Tibial nerve (tissue), 4 donors: ENCODE data around the gene ENTPD1. TPM values are rescaled to one million over a fixed set of nuclear protein-coding genes. Genes with fewer than 3 reads are reported as not detected.

Experiments used
- DNase-seq, 2 donors: peaks; one replicate each; pipeline ENCODE4 v3.0.0-alpha.2; 2019; ENCODE audit warnings: low spot score in 2 of 2
- H3K27ac ChIP-seq, 4 donors: fragments of 200-600 bp; sonication (generic) in 3 of 4; one replicate each; pipeline ENCODE4 v1.5.1; 2017 to 2019; ENCODE audit warnings: mild to moderate bottlenecking in 1 of 4
- H3K27me3 ChIP-seq, 2 donors: fragments of 200-600 bp; sonication (generic) in 1 of 2; one replicate each; pipeline versions ENCODE4 v1.5.1 to v1.6.0; 2017 to 2019
- H3K36me3 ChIP-seq, 3 donors: fragments of 200-600 bp; sonication (generic); one replicate each; pipeline ENCODE4 v1.5.1; 2018 to 2019
- H3K4me1 ChIP-seq, 4 donors: fragments of 200-600 bp; sonication (generic) in 3 of 4; one replicate each; pipeline ENCODE4 v1.5.1; 2017 to 2019
- H3K4me3 ChIP-seq, 4 donors: fragments of 200-600 bp; sonication (generic) in 3 of 4; one replicate each; pipeline ENCODE4 v1.5.1; 2017 to 2019; ENCODE audit warnings: mild to moderate bottlenecking in 1 of 4, moderate library complexity in 1 of 4
- H3K9me3 ChIP-seq, 4 donors: fragments of 200-600 bp; sonication (generic) in 3 of 4; one replicate each; pipeline ENCODE4 v1.5.1; 2017 to 2019
- CTCF ChIP-seq, 5 experiments: fragments of 200-600 bp in 3 of 5; fragments of 450-650 bp in 2 of 5; sonication (generic) in 3 of 5; IDR thresholded peaks; one replicate each; pipeline ENCODE4 v1.5.1; 2016 to 2019; ENCODE audit warnings: antibody characterized with exemption in 5 of 5, mild to moderate bottlenecking in 3 of 5, moderate library complexity in 2 of 5
- EP300 ChIP-seq, 2 donors: sonication (generic); formaldehyde crosslinking; IDR thresholded peaks; one replicate each; pipeline ENCODE4 v1.6.1; 2017; ENCODE audit warnings: antibody characterized with exemption in 2 of 2, mild to moderate bottlenecking in 1 of 2
- POLR2A ChIP-seq, 2 donors: fragments of 450-650 bp; IDR thresholded peaks; one replicate each; pipeline ENCODE4 v1.6.1; 2017; ENCODE audit warnings: antibody characterized with exemption in 2 of 2, mild to moderate bottlenecking in 2 of 2, moderate library complexity in 2 of 2
- WGBS, 2 donors: methylation state at CpG; one replicate each; pipeline ENCODE4 v1.1.5; 2018; 5-methylcytosine and 5-hydroxymethylcytosine counted together
- total RNA-seq, 4 donors: library from RNA; depleted of rRNA; stranded (reverse); fragments of >200 nt; gene quantifications; one replicate each; pipeline ENCODE4 v1.1.0, GENCODE V29; 2016

ENTPD1 gene
- total RNA-seq, 4 donors from 2014 or later, result 12.6 to 33.0 (median 26.1) TPM

- Histone ChIP-seq H3K27ac (no peak overlapping the region), H3K4me1 (peaks cover 0 to 14% (median 5%) of the 10 kb centered on the region in 4 donors), H3K9me3 (no peaks in the 10 kb centered on the region), H3K27me3 (no peaks in the 10 kb centered on the region), H3K4me3 (no peak overlapping the region), H3K36me3 (peaks cover 0 to 3% (median 0%) of the 10 kb centered on the region in 3 donors)
- DNase-seq, result no peak
- 78 to 83% methylated on average over 3 of the region's 3 CpGs for whole genome bisulfite sequencing, 2 donors
- no peak for TF ChIP-seq CTCF (IDR thresholded peaks at IDR 0.05)
- no peak for TF ChIP-seq POLR2A (IDR thresholded peaks at IDR 0.05)
- TF ChIP-seq EP300 (IDR thresholded peaks at IDR 0.05), result no peak
Observed at GRCh38 chr10:95845411-95845810, 89.4 kb downstream of the ENTPD1 start.

- H3K9me3 ChIP-seq, result no peaks in the 10 kb centered on the region
- H3K4me1 ChIP-seq, result peaks cover 0 to 4% (median 2%) of the 10 kb centered on the region in 4 donors
- H3K27me3 ChIP-seq, result no peaks in the 10 kb centered on the region
- TF ChIP-seq CTCF (IDR thresholded peaks at IDR 0.05) (no peak), POLR2A (IDR thresholded peaks at IDR 0.05) (no peak), EP300 (IDR thresholded peaks at IDR 0.05) (no peak)
- H3K27ac ChIP-seq, result no peak overlapping the region
- H3K36me3 ChIP-seq, result peaks cover 0 to 3% (median 0%) of the 10 kb centered on the region in 3 donors
- H3K4me3 ChIP-seq, result no peak overlapping the region
- DNase-seq, result no peak
Observed at GRCh38 chr10:95847007-95847406, 91.0 kb downstream of the ENTPD1 start.

GRCh38 chr10:95848841-95849240 lies 92.9 kb downstream of the ENTPD1 start:
- Histone ChIP-seq H3K36me3 (peaks cover 0 to 3% (median 0%) of the 10 kb centered on the region in 3 donors), H3K27ac (no peak overlapping the region)
- WGBS, 2 donors, result 82 to 87% methylated on average over 2 of the region's 2 CpGs

GRCh38 chr10:95850791-95851190 lies 94.8 kb downstream of the ENTPD1 start:
- no peaks in the 10 kb centered on the region for H3K4me1 ChIP-seq
- no peak overlapping the region for H3K27ac ChIP-seq
- TF ChIP-seq CTCF (IDR thresholded peaks at IDR 0.05), result no peak
- TF ChIP-seq POLR2A (IDR thresholded peaks at IDR 0.05), result no peak
- TF ChIP-seq EP300 (IDR thresholded peaks at IDR 0.05), result no peak

More at GRCh38 chr10:95848841-95849240, 92.9 kb downstream of the ENTPD1 start:
- Histone ChIP-seq H3K27me3 (no peaks in the 10 kb centered on the region), H3K4me3 (no peak overlapping the region), H3K9me3 (no peaks in the 10 kb centered on the region), H3K4me1 (no peaks in the 10 kb centered on the region)
- no peak for DNase-seq
- TF ChIP-seq CTCF (IDR thresholded peaks at IDR 0.05), result no peak
- no peak for TF ChIP-seq EP300 (IDR thresholded peaks at IDR 0.05)
- TF ChIP-seq POLR2A (IDR thresholded peaks at IDR 0.05), result no peak

GRCh38 chr10:95860166-95860940 lies 104.4 kb downstream of the ENTPD1 start:
- peaks cover 0 to 8% (median 0%) of the 10 kb centered on the region in 4 donors for H3K4me1 ChIP-seq
- no peak overlapping the region for H3K27ac ChIP-seq
- H3K36me3 ChIP-seq, result no peaks in the 10 kb centered on the region
- no peaks in the 10 kb centered on the region for H3K27me3 ChIP-seq
- H3K4me3 ChIP-seq, result no peak overlapping the region
- H3K9me3 ChIP-seq, result no peaks in the 10 kb centered on the region
- no peak for DNase-seq
- 84 to 85% methylated on average over 3 of the region's 3 CpGs for WGBS, 2 donors
- TF ChIP-seq CTCF (IDR thresholded peaks at IDR 0.05) (no peak), EP300 (IDR thresholded peaks at IDR 0.05) (no peak), POLR2A (IDR thresholded peaks at IDR 0.05) (no peak)

More at GRCh38 chr10:95850791-95851190, 94.8 kb downstream of the ENTPD1 start:
- Histone ChIP-seq H3K36me3 (no peaks in the 10 kb centered on the region), H3K9me3 (no peaks in the 10 kb centered on the region), H3K27me3 (no peaks in the 10 kb centered on the region), H3K4me3 (no peak overlapping the region)
- no peak for DNase-seq
